MM.1S (cell line): ENCODE results near the gene RMND5A.

ENCODE experiments used
- DNase-seq: peaks from one replicate; pipeline ENCODE4 v3.0.0-alpha.2; 2015
- H2AFZ ChIP-seq: fragments of 300-600 bp; sonication (generic); 2 replicates; pipeline ENCODE4 v1.6.0; 2016; ENCODE audit warnings: antibody characterized with exemption, low read length
- H3F3A ChIP-seq: fragments of 300-600 bp; sonication (generic); 2 replicates; pipeline ENCODE4 v1.6.1; 2016; ENCODE audit warnings: mild to moderate bottlenecking, antibody characterized with exemption, low read length, moderate library complexity, mixed read lengths; ENCODE audit not compliant: insufficient read depth
- H3K27ac ChIP-seq: fragments of 300-600 bp; sonication (generic); 2 replicates; pipeline ENCODE4 v1.5.1; 2016; ENCODE audit warnings: mild to moderate bottlenecking, low read length
- H3K27me3 ChIP-seq: fragments of 300-600 bp; sonication (generic); replicated peaks from 2 replicates; pipeline ENCODE4 v1.6.0; 2016; ENCODE audit warnings: low read length; ENCODE audit not compliant: insufficient read depth
- H3K36me3 ChIP-seq: fragments of 300-600 bp; sonication (generic); replicated peaks from 2 replicates; pipeline ENCODE4 v1.6.1; 2016; ENCODE audit warnings: mild to moderate bottlenecking, low read length, mixed read lengths; ENCODE audit not compliant: insufficient read depth
- H3K4me1 ChIP-seq: fragments of 300-600 bp; sonication (generic); 2 replicates; pipeline ENCODE4 v1.6.1; 2016; ENCODE audit warnings: low read length, mixed read lengths
- H3K4me2 ChIP-seq: fragments of 300-600 bp; sonication (generic); 2 replicates; pipeline ENCODE4 v1.6.0; 2016; ENCODE audit warnings: low read depth, low read length
- H3K4me3 ChIP-seq: fragments of 300-600 bp; sonication (generic); 2 replicates; pipeline ENCODE4 v1.5.1; 2016; ENCODE audit warnings: low read length, mixed read lengths
- H3K79me2 ChIP-seq: fragments of 300-600 bp; sonication (generic); 2 replicates; pipeline ENCODE4 v1.6.1; 2016; ENCODE audit warnings: mixed run types, low read length, mixed read lengths
- H3K9ac ChIP-seq: fragments of 300-600 bp; sonication (generic); 2 replicates; pipeline ENCODE4 v1.6.1; 2016; ENCODE audit warnings: low read length, mixed read lengths
- H3K9me2 ChIP-seq: fragments of 300-600 bp; sonication (generic); replicated peaks from 2 replicates; pipeline ENCODE4 v1.6.1; 2016; ENCODE audit warnings: mild to moderate bottlenecking, low read length, mixed read lengths; ENCODE audit not compliant: insufficient read depth
- H3K9me3 ChIP-seq: fragments of 300-600 bp; sonication (generic); replicated peaks from 2 replicates; pipeline ENCODE4 v1.6.1; 2016; ENCODE audit warnings: mild to moderate bottlenecking, low read length, mixed read lengths; ENCODE audit not compliant: insufficient read depth
- H4K20me1 ChIP-seq: fragments of 300-600 bp; sonication (generic); 2 replicates; pipeline ENCODE4 v1.6.1; 2016; ENCODE audit warnings: mild to moderate bottlenecking, low read length, moderate library complexity, mixed read lengths; ENCODE audit not compliant: insufficient read depth
- CTCF ChIP-seq: fragments of 300-600 bp; sonication (generic); IDR thresholded peaks from 2 replicates; pipeline ENCODE4 v1.5.1; 2016; ENCODE audit warnings: antibody characterized with exemption, low read length, mixed read lengths
- EZH2 ChIP-seq: fragments of 300-600 bp; sonication (generic); optimal IDR thresholded peaks from 2 replicates; pipeline ENCODE3; 2017; ENCODE audit warnings: low read depth, mild to moderate bottlenecking, antibody characterized with exemption, low read length, mixed read lengths
- EZH2phosphoT487 ChIP-seq: fragments of 300-600 bp; sonication (generic); IDR thresholded peaks from 2 replicates; pipeline ENCODE4 v1.6.1; 2018; ENCODE audit warnings: antibody characterized with exemption, low read length

RMND5A gene

GRCh38 chr2:86807468-86808275, 87.6 kb downstream of the RMND5A start:
- Histone ChIP-seq H3F3A (no peaks in the 10 kb centered on the region), H3K9me3 (no peaks in the 10 kb centered on the region), H3K9ac (peak overlapping the region; percentile 24; the same call in 1 of the 2 replicates), H2AFZ (peak overlapping the region; percentile 84), H3K27ac (no peak overlapping the region), H4K20me1 (no peaks in the 10 kb centered on the region), H3K4me1 (peaks cover 3% of the 10 kb centered on the region; the same call in 1 of the 2 replicates), H3K4me2 (peak overlapping the region; percentile 96), H3K36me3 (no peaks in the 10 kb centered on the region), H3K9me2 (no peaks in the 10 kb centered on the region), H3K4me3 (peak overlapping the region; percentile 71), H3K79me2 (no peaks in the 10 kb centered on the region), H3K27me3 (no peaks in the 10 kb centered on the region)
- DNase-seq, result peak; percentile 73
- TF ChIP-seq CTCF (no peak), EZH2phosphoT487 (no peak), EZH2 (no peak)

GRCh38 chr2:86808315-86809161, 88.4 kb downstream of the RMND5A start:
- H3K27me3 ChIP-seq, result no peaks in the 10 kb centered on the region
- no peaks in the 10 kb centered on the region for H3K79me2 ChIP-seq
- peaks cover 3% of the 10 kb centered on the region; the same call in 1 of the 2 replicates for H3K4me1 ChIP-seq
- peak overlapping the region; percentile 71 for H3K4me3 ChIP-seq
- no peaks in the 10 kb centered on the region for H4K20me1 ChIP-seq
- H2AFZ ChIP-seq, result peak overlapping the region; percentile 84
- H3K9me3 ChIP-seq, result no peaks in the 10 kb centered on the region
- H3K9me2 ChIP-seq, result no peaks in the 10 kb centered on the region
- H3K9ac ChIP-seq, result peak overlapping the region; percentile 24; the same call in 1 of the 2 replicates
- peak overlapping the region; percentile 96 for H3K4me2 ChIP-seq
- no peaks in the 10 kb centered on the region for H3F3A ChIP-seq
- TF ChIP-seq EZH2phosphoT487 (no peak), CTCF (peak; percentile 90), EZH2 (no peak)
- no peak overlapping the region for H3K27ac ChIP-seq
- DNase-seq, result peak; percentile 92
- H3K36me3 ChIP-seq, result no peaks in the 10 kb centered on the region

- Histone ChIP-seq H3K27ac (no peak overlapping the region), H3K36me3 (no peaks in the 10 kb centered on the region), H3F3A (no peaks in the 10 kb centered on the region), H3K9me2 (no peaks in the 10 kb centered on the region), H3K9ac (no peak overlapping the region), H3K4me2 (no peak overlapping the region), H3K4me1 (peaks cover 3% of the 10 kb centered on the region; the same call in 1 of the 2 replicates), H3K9me3 (no peaks in the 10 kb centered on the region), H3K4me3 (no peak overlapping the region), H3K27me3 (no peaks in the 10 kb centered on the region), H2AFZ (no peak overlapping the region), H4K20me1 (no peaks in the 10 kb centered on the region), H3K79me2 (no peaks in the 10 kb centered on the region)
- DNase-seq, result no peak
- no peak for TF ChIP-seq CTCF
- TF ChIP-seq EZH2phosphoT487, result no peak
- no peak for TF ChIP-seq EZH2
Measured at GRCh38 chr2:86809481-86810121, 89.5 kb downstream of the RMND5A start.
